Heart left ventricle (tissue), 16 donors: ENCODE measurements around the gene NEURL2. TPM values are rescaled to one million over a fixed set of nuclear protein-coding genes. Genes with fewer than 3 reads are reported as not detected.

Experiments used
- ATAC-seq, 4 donors: fragments of 200-7000 bp; cut with Tn5 transposase; one replicate each; pipeline ENCODE4 v1.9.1; 2020 to 2022; ENCODE audit warnings: moderate library complexity in 4 of 4, mild to moderate bottlenecking in 3 of 4, moderate number of reproducible peaks in 1 of 4
- DNase-seq, 5 donors: peaks; one replicate each; pipeline ENCODE4 v3.0.0-alpha.2; 2020
- H3K27ac ChIP-seq, 12 donors: fragments of 200-600 bp; sonication (generic) in 4 of 12; one replicate each; pipeline versions ENCODE4 v1.5.0 to v1.8.0; 2016 to 2022; ENCODE audit warnings: mild to moderate bottlenecking in 2 of 12
- H3K27me3 ChIP-seq, 9 donors: fragments of 200-600 bp; sonication (generic) in 2 of 9; one replicate each; pipeline versions ENCODE4 v1.5.1 to v1.8.0; 2016 to 2022; ENCODE audit warnings: mild to moderate bottlenecking in 3 of 9
- H3K36me3 ChIP-seq, 9 donors: fragments of 200-600 bp; sonication (generic) in 2 of 9; one replicate each; pipeline versions ENCODE4 v1.5.0 to v1.8.0; 2018 to 2022; ENCODE audit warnings: mild to moderate bottlenecking in 2 of 9
- H3K4me1 ChIP-seq, 12 donors: fragments of 200-600 bp; sonication (generic) in 4 of 12; one replicate each; pipeline versions ENCODE4 v1.5.0 to v1.8.0; 2016 to 2022; ENCODE audit warnings: mild to moderate bottlenecking in 3 of 12
- H3K4me3 ChIP-seq, 12 donors: fragments of 200-600 bp; sonication (generic) in 4 of 12; one replicate each; pipeline versions ENCODE4 v1.5.0 to v1.8.0; 2017 to 2022; ENCODE audit warnings: mild to moderate bottlenecking in 9 of 12, moderate library complexity in 4 of 12
- H3K9me3 ChIP-seq, 12 donors: fragments of 200-600 bp; sonication (generic) in 4 of 12; one replicate each; pipeline versions ENCODE4 v1.5.0 to v1.8.0; 2016 to 2022; ENCODE audit warnings: mild to moderate bottlenecking in 1 of 12
- CTCF ChIP-seq, 12 donors: fragments of 200-600 bp; sonication (generic) in 4 of 12; IDR thresholded peaks; one replicate each; pipeline versions ENCODE4 v1.5.0 to v1.8.0; 2018 to 2022; ENCODE audit warnings: antibody characterized with exemption in 12 of 12, mild to moderate bottlenecking in 5 of 12
- POLR2A ChIP-seq, 2 donors: fragments of 450-650 bp; IDR thresholded peaks; one replicate each; pipeline ENCODE4 v1.6.1; 2017; ENCODE audit warnings: antibody characterized with exemption in 2 of 2, mild to moderate bottlenecking in 2 of 2, moderate library complexity in 2 of 2
- WGBS, 4 donors: extraction: QIAGEN DNeasy Blood & Tissue Kit in 2 of 4; methylation state at CpG; one replicate each; pipeline versions ENCODE4 v1.1.5 to v1.1.7; 2013 to 2018; 5-methylcytosine and 5-hydroxymethylcytosine counted together
- intact Hi-C, 10 donors: fragments of 100-400 bp; cut with DNase I; formaldehyde crosslinking; loops; one replicate each; pipeline versions ENCODE4 v1.11.1 to v1.14.2; 2022
- polyA plus RNA-seq, 2 donors: library from polyadenylated mRNA; stranded (reverse); fragments of 200-250 nt; gene quantifications; one replicate each; pipeline ENCODE4 v1.2.3, GENCODE V29; 2013
- total RNA-seq, 9 donors: library from RNA; depleted of rRNA in 2 of 9; stranded (reverse); fragments of >200 nt in 2 of 9; fragmentation: NEBNext Ultra II Directional in 3 of 9; extraction: Animal tissue kit (Norgen Biotek cat#: 25700) in 3 of 9; gene quantifications; one replicate each; pipeline versions ENCODE4 v1.1.0 to v1.2.4, GENCODE V29; 2016 to 2023
- donor health status: ischemic (EF 13 %, LVEDD 7.1; RV severe dilation, severe dysfunction).
- donor health status: healthy with polysubstance abuse.
- donor health status: DM: no; HTN: yes; CAD: no.
- donor health status: DM: no; HTN: no; CAD: no.
- donor health status: ischemic (EF 25% LVEDD 6.9; RV normal size, moderate dysfunction).
- donor health status: ischemic (EF 25% LVEDD 5.7; RV mildly dilated, moderate dysfunction).
- donor health status: healthy.
- donor health status: DM: yes; HTN: yes; CAD: no.
- donor health status: ischemic (EF 35%, LVEDD 5.7; RV mildly dilated, moderate dysfunction).
- donor health status: nonischemic (EF 11% LVEDD 7.7; RV severe dilation, severe dysfunction).
- donor health status: DM: yes; HTN: yes; CAD: no.
- donor health status: PGD.
- donor health status: ischemic (EF 29% LVEDD 5.4; RV normal size, mild dysfunction).
- donor health status: nonischemic (EF 23%, LVEDD 6.1; RV moderate dilation, normal function).

Gene NEURL2
- total and polyA plus RNA-seq, 11 donors: 3.0 to 14.8 (median 8.4) TPM

- WGBS, 4 donors: 92 to 94% (median 92%) methylated on average over 12 to 14 of the region's 14 CpGs
- H3K36me3 ChIP-seq: peaks cover 0 to 100% (median 89%) of the 10 kb centered on the region in 9 donors
- H3K27ac ChIP-seq: peak overlapping the region in 2 of 12 donors; percentile 6 to 66
- no peaks in the 10 kb centered on the region for H3K27me3 ChIP-seq
- peaks cover 0 to 31% (median 17%) of the 10 kb centered on the region in 12 donors for H3K4me1 ChIP-seq
- intact Hi-C loops: no loop called here
- no peaks in the 10 kb centered on the region for H3K9me3 ChIP-seq
- peak in 1 of 4 donors; percentile 5 for ATAC-seq
- no peak overlapping the region for H3K4me3 ChIP-seq
- no peak for DNase-seq
- no peak for TF ChIP-seq CTCF (IDR thresholded peaks at IDR 0.05)
- no peak for TF ChIP-seq POLR2A (IDR thresholded peaks at IDR 0.05)
These were observed 47.5 kb downstream of the NEURL2 start for GRCh38 chr20:45843506-45843905.

- TF ChIP-seq CTCF (IDR thresholded peaks at IDR 0.05): no peak
- TF ChIP-seq POLR2A (IDR thresholded peaks at IDR 0.05): no peak
- Histone ChIP-seq H3K36me3 (peaks cover 0 to 100% (median 84%) of the 10 kb centered on the region in 9 donors), H3K4me1 (peaks cover 0 to 31% (median 19%) of the 10 kb centered on the region in 12 donors), H3K27ac (peak overlapping the region in 9 of 12 donors; percentile 11 to 66 (median 29)), H3K9me3 (no peaks in the 10 kb centered on the region), H3K27me3 (no peaks in the 10 kb centered on the region), H3K4me3 (no peak overlapping the region)
- ATAC-seq: peak in 3 of 4 donors; percentile 14 to 35 (median 15)
- DNase-seq: no peak
- 45 to 66% (median 59%) methylated on average over 5 of the region's 5 CpGs for WGBS, 4 donors
- intact Hi-C loops: no loop called here
These were observed 48.7 kb downstream of the NEURL2 start for GRCh38 chr20:45842169-45842812.

DNA sequence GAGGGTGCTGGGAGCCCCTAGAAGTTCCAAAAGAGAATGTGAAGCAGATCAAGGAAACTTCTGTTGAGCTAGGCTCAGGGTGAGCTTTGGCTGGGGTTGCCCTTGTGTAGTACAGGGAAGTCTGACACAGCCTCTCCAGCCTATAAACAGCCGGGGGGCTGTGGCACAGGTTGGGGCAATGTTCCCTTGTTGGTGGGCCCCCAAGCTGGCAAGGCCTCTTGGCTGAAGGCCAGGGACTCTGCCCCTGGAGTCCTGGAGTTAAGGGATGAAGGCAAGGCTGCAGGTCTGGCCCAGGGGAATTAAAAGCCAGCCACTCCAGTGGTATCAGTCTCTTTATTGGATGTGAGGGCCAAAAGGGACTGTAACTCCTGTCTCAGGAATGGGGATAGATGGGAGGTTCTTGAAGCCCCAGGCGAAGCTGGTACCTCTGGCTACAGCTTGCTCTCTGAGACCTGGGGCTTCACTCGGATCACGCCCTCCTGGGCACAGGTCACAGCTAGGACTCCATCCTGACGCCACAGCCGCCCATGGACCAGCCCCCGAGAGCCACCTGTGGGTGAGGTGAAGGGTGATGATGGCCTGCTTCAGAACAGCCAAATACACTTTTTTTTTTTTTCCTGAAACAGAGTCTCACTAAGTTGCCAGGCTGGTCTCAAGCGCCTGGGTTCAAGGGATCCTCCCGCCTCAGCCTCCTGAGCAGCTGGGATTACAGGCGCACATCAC is 49.4 kb downstream of the NEURL2 start:
- H3K9me3 ChIP-seq: no peaks in the 10 kb centered on the region
- DNase-seq: no peak

GRCh38 chr20:45840700-45841198 is 50.3 kb downstream of the NEURL2 start:
- H3K27ac ChIP-seq: peak overlapping the region in 2 of 12 donors; percentile 11 to 66
- no peak overlapping the region for H3K4me3 ChIP-seq
- intact Hi-C loops: no loop called here
- H3K4me1 ChIP-seq: peaks cover 0 to 42% (median 30%) of the 10 kb centered on the region in 12 donors
- H3K36me3 ChIP-seq: peaks cover 0 to 92% (median 72%) of the 10 kb centered on the region in 9 donors
- DNase-seq (no peak), ATAC-seq (peak in 1 of 4 donors; percentile 24)
- TF ChIP-seq CTCF (IDR thresholded peaks at IDR 0.05): no peak
- no peak for TF ChIP-seq POLR2A (IDR thresholded peaks at IDR 0.05)
- 90 to 94% (median 92%) methylated on average over 15 to 25 of the region's 25 CpGs for WGBS, 4 donors
- no peaks in the 10 kb centered on the region for H3K27me3 ChIP-seq
- H3K9me3 ChIP-seq: no peaks in the 10 kb centered on the region

More for the DNA sequence above, 49.4 kb downstream of the NEURL2 start:
- Histone ChIP-seq H3K36me3 (peaks cover 0 to 100% (median 80%) of the 10 kb centered on the region in 9 donors), H3K27ac (peak overlapping the region in 7 of 12 donors; percentile 11 to 66 (median 38)), H3K4me3 (no peak overlapping the region), H3K27me3 (no peaks in the 10 kb centered on the region), H3K4me1 (peaks cover 0 to 37% (median 25%) of the 10 kb centered on the region in 12 donors)
- 81 to 95% (median 91%) methylated on average over 9 to 10 of the region's 10 CpGs for WGBS, 4 donors
- peak in 3 of 4 donors; percentile 3 to 14 (median 8) for ATAC-seq
- intact Hi-C loops: no loop called here
- no peak for TF ChIP-seq POLR2A (IDR thresholded peaks at IDR 0.05)

Other genes starting within 250 kb of the NEURL2 start
- gene WFDC11, start 221.0 kb downstream of the NEURL2 start, total RNA-seq: not detected
- not detected for gene WFDC11, start 221.0 kb downstream of the NEURL2 start, polyA plus RNA-seq
- not detected for gene WFDC13, start 189.2 kb downstream of the NEURL2 start, total RNA-seq
- gene WFDC13, start 189.2 kb downstream of the NEURL2 start, polyA plus RNA-seq: not detected
- gene WFDC10B, start 186.2 kb downstream of the NEURL2 start, total RNA-seq: not detected
- gene WFDC10B, start 186.2 kb downstream of the NEURL2 start, polyA plus RNA-seq: not detected
- not detected for gene SPINT4, start 168.9 kb downstream of the NEURL2 start, total RNA-seq
- not detected for gene SPINT4, start 168.9 kb downstream of the NEURL2 start, polyA plus RNA-seq
- 1 to 10 TPM in 4 of 9 donors, under 1 TPM in 1, not detected in 4; 0.86 to 2.4 (median 1.4) TPM for gene WFDC3, start 99.3 kb downstream of the NEURL2 start, total RNA-seq
- gene WFDC3, start 99.3 kb downstream of the NEURL2 start, polyA plus RNA-seq: under 1 TPM in 1 of 2 donors, not detected in 1; 0.72 TPM
- gene DNTTIP1, start 99.3 kb downstream of the NEURL2 start, total RNA-seq: 10 to 100 TPM; 10.1 to 24.9 (median 21.3) TPM
- gene DNTTIP1, start 99.3 kb downstream of the NEURL2 start, polyA plus RNA-seq: 10 to 100 TPM; 25.0 to 31.5 TPM
- 10 to 100 TPM in 1 of 9 donors, 1 to 10 TPM in 3, under 1 TPM in 1, not detected in 4; 0.32 to 16.9 (median 1.7) TPM for gene UBE2C, start 78.6 kb downstream of the NEURL2 start, total RNA-seq
- under 1 TPM in 1 of 2 donors, not detected in 1; 0.79 TPM for gene UBE2C, start 78.6 kb downstream of the NEURL2 start, polyA plus RNA-seq
- not detected for gene TNNC2, start 63.9 kb downstream of the NEURL2 start, total RNA-seq
- gene TNNC2, start 63.9 kb downstream of the NEURL2 start, polyA plus RNA-seq: under 1 TPM; 0.14 to 0.30 TPM
- 10 to 100 TPM; 14.1 to 45.6 (median 21.4) TPM for gene SNX21, start 57.4 kb downstream of the NEURL2 start, total RNA-seq
- gene SNX21, start 57.4 kb downstream of the NEURL2 start, polyA plus RNA-seq: 10 to 100 TPM; 13.7 to 18.6 TPM
- 10 to 100 TPM; 22.5 to 57.8 (median 31.4) TPM for gene ACOT8, start 33.8 kb downstream of the NEURL2 start, total RNA-seq
- gene ACOT8, start 33.8 kb downstream of the NEURL2 start, polyA plus RNA-seq: 10 to 100 TPM; 34.2 to 44.6 TPM
- 1 to 10 TPM; 1.9 to 3.1 (median 2.4) TPM for gene ZSWIM3, start 33.6 kb downstream of the NEURL2 start, total RNA-seq
- gene ZSWIM3, start 33.6 kb downstream of the NEURL2 start, polyA plus RNA-seq: 1 to 10 TPM; 1.3 to 1.6 TPM
- gene ZSWIM1, start 10.0 kb downstream of the NEURL2 start, total RNA-seq: 10 to 100 TPM in 6 of 9 donors, 1 to 10 TPM in 3; 8.2 to 16.3 (median 10.6) TPM
- gene ZSWIM1, start 10.0 kb downstream of the NEURL2 start, polyA plus RNA-seq: 1 to 10 TPM; 3.9 to 7.2 TPM
- gene SPATA25, start 3.6 kb downstream of the NEURL2 start, total RNA-seq: 1 to 10 TPM in 7 of 9 donors, not detected in 2; 1.1 to 4.0 (median 1.8) TPM
- 1 to 10 TPM in 1 of 2 donors, under 1 TPM in 1; 0.58 to 2.7 TPM for gene SPATA25, start 3.6 kb downstream of the NEURL2 start, polyA plus RNA-seq
- 100 to 1,000 TPM in 7 of 9 donors, 10 to 100 TPM in 2; 62.5 to 214 (median 129) TPM for gene CTSA, start 127 bp upstream of the NEURL2 start, total RNA-seq
- gene CTSA, start 127 bp upstream of the NEURL2 start, polyA plus RNA-seq: 10 to 100 TPM; 77.7 to 92.5 TPM
- gene PLTP, start 20.9 kb upstream of the NEURL2 start, total RNA-seq: 100 to 1,000 TPM in 3 of 9 donors, 10 to 100 TPM in 6; 19.8 to 367 (median 81.1) TPM
- gene PLTP, start 20.9 kb upstream of the NEURL2 start, polyA plus RNA-seq: 10 to 100 TPM; 21.5 to 33.2 TPM
- 10 to 100 TPM; 22.2 to 40.2 (median 28.2) TPM for gene PCIF1, start 43.5 kb upstream of the NEURL2 start, total RNA-seq
- 10 to 100 TPM; 17.5 to 31.1 TPM for gene PCIF1, start 43.5 kb upstream of the NEURL2 start, polyA plus RNA-seq
- gene ZNF335, start 81.0 kb upstream of the NEURL2 start, total RNA-seq: 10 to 100 TPM in 3 of 9 donors, 1 to 10 TPM in 6; 5.6 to 14.9 (median 8.5) TPM
- 1 to 10 TPM; 7.0 TPM for gene ZNF335, start 81.0 kb upstream of the NEURL2 start, polyA plus RNA-seq
- gene MMP9, start 117.7 kb upstream of the NEURL2 start, total RNA-seq: 10 to 100 TPM in 1 of 9 donors, 1 to 10 TPM in 5, under 1 TPM in 3; 0.35 to 15.8 (median 1.1) TPM
- under 1 TPM; 0.19 to 0.49 TPM for gene MMP9, start 117.7 kb upstream of the NEURL2 start, polyA plus RNA-seq
- gene SLC12A5, start 138.0 kb upstream of the NEURL2 start, total RNA-seq: 1 to 10 TPM in 2 of 9 donors, under 1 TPM in 1, not detected in 6; 0.73 to 1.7 (median 1.2) TPM
- gene SLC12A5, start 138.0 kb upstream of the NEURL2 start, polyA plus RNA-seq: not detected
- 10 to 100 TPM in 7 of 9 donors, 1 to 10 TPM in 2; 9.5 to 17.4 (median 12.5) TPM for gene NCOA5, start 198.8 kb upstream of the NEURL2 start, total RNA-seq
- 10 to 100 TPM in 1 of 2 donors, 1 to 10 TPM in 1; 5.7 to 11.9 TPM for gene NCOA5, start 198.8 kb upstream of the NEURL2 start, polyA plus RNA-seq
- 10 to 100 TPM in 2 of 9 donors, 1 to 10 TPM in 7; 3.5 to 38.3 (median 5.7) TPM for gene CD40, start 227.1 kb upstream of the NEURL2 start, total RNA-seq
- gene CD40, start 227.1 kb upstream of the NEURL2 start, polyA plus RNA-seq: 1 to 10 TPM; 4.7 to 5.5 TPM